GM20000 (cell line): Measurements from ENCODE around the gene SYNRG.
"Not testable (repeated sequence)": the region's sequence is repeated elsewhere in the genome, so short reads cannot be mapped to it uniquely, and the experiment has no call there.

Source experiments
- DNase-seq: peaks from one replicate; pipeline ENCODE4 v3.0.0; 2012; ENCODE audit warnings: low spot score
- CTCF ChIP-seq: IDR thresholded peaks from 2 replicates; pipeline ENCODE4 v1.5.1; 2012; ENCODE audit warnings: mild to moderate bottlenecking, control low read depth; ENCODE audit errors: extremely low read depth, missing control alignments

Gene SYNRG

GRCh38 chr17:37610971-37611370 lies 1.8 kb upstream of the SYNRG start:
- DNase-seq, result no peak
- no peak for TF ChIP-seq CTCF

DNA sequence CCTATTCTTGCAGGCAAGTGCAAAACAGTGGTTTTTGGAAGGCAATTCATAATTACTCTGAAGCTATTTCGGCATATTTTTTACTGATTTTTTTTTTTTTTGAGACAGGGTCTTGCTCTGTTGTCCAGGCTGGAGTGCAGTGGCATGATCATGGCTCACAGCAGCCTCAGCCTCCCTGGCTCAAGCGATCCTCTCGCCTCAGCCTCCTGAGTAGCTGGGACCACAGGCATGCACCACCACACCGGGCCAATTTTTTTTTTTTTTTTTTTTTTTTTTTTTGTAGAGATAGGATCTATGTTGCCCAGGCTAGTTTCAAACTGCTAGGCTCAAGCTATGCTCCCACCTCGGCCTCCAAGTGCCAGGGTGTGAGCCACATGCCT lies 813 bp upstream of the SYNRG start:
- not testable (repeated sequence) for DNase-seq

GRCh38 chr17:37608351-37609169 lies 658 bp downstream of the SYNRG start:
- TF ChIP-seq CTCF, result no peak
- peak; percentile 38 for DNase-seq

DNA sequence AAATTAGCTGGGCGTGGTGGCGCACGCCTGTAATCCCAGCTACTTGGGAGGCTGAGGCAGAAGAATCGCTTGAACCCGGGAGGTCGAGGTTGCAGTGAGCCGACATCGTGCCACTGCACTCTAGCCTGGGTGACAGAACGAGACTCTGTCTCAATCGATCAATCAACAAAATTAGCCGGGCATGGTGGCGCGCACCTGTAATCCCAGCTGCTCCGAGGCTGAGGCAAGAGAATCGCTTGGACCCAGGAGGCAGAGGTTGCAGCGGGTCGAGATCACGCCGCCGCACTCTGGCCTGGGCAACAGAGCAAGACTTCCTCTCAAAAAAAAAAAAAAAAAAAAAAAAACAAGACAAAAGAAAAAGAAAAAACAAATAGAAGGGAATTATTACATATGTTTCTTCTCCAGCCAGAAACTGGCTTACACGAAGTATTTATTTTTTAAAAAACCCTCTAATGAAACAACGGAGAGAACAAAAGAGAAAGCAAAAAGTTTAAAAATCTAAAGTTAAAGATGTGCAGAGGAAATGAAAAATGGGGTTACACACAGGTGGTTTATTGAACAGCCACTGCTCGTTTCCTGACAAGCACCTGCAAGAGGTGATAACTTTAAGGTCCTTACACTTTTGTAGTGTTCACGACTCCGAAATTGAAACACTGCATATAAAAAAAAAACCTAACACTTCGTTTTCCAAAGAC lies 1.4 kb downstream of the SYNRG start:
- no peak for TF ChIP-seq CTCF
- DNase-seq, result peak; percentile 62

DNA sequence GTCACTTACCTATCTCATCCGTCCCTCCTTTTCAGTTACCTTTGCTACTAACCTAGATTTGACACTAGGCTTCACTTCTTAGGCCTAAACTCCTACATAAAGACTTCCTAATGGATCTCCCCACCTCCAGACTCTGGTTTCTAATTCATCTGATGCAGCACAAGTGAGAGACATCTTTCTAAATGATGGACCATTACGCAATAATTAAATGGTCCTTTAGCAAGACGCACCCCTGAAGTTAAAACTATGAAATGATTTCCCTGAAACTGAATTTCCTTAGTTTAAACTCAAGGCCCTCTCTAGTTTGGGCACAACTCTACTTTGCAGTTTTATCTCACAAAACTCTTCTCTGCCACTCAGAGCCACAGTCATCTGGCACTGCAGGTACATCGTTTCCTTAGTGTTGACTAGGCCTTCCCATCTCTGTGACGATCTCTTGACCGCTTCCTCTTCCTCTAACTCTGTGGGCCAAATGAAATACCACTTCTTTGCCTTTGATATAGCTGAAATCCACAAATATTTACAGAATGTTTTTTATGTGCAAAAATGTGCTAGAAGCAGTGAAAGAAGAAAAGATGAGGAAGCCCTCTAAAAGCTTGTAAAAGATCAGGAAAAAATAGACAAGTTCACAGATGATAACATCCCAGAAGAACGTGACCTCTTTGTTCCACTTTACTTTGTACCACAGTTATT lies 3.3 kb downstream of the SYNRG start:
- TF ChIP-seq CTCF, result no peak
- DNase-seq, result peak; percentile 23

DNA sequence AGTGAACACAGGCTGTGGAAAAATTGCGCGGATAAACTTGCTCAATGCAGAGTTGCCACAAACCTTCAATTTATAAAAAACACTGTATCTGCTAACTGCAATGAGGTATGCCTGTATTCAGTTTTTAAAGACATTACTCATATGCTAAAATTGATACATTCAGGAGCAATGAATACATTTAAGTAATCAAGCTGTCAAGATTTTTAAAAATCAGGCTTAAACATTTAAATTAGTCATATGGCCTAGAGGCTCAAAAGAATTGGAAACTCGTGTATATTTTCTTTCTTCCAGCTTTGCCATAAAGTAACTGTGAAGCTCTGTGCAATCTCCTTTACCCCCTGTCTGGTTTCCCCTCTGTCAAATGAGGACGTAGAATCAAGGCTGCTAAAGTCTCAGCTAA lies 4.1 kb downstream of the SYNRG start:
- TF ChIP-seq CTCF, result no peak
- no peak for DNase-seq

GRCh38 chr17:37604556-37604955 lies 4.7 kb downstream of the SYNRG start:
- no peak for DNase-seq
- no peak for TF ChIP-seq CTCF
